Astrocyte (in vitro differentiated cells and primary cell): ENCODE results near the gene ZDHHC1. TPM values are rescaled to one million over a fixed set of nuclear protein-coding genes. Genes with fewer than 3 reads are reported as not detected.

Experiments used
- DNase-seq: peaks from one replicate; pipeline ENCODE4 v3.0.0-alpha.2; 2010; ENCODE audit warnings: low read depth
- FAIRE-seq: peaks from 2 replicates; lab custom pipeline; 2011; peaks lifted over from hg19 to GRCh38; lab: Jason Lieb, UNC
- H2AFZ ChIP-seq: 2 replicates; pipeline ENCODE4 v1.6.0; 2012; ENCODE audit warnings: low read depth, low read length, inconsistent platforms
- H3K27ac ChIP-seq: 2 replicates; pipeline ENCODE4 v1.5.1; 2011; ENCODE audit warnings: low read depth, low read length, inconsistent platforms
- H3K27me3 ChIP-seq: 2 replicates; pipeline ENCODE4 v1.6.0; 2011; ENCODE audit warnings: low read length, inconsistent platforms; ENCODE audit not compliant: insufficient read depth
- H3K36me3 ChIP-seq: 2 replicates; pipeline ENCODE4 v1.5.1; 2011; ENCODE audit warnings: low read length, inconsistent platforms; ENCODE audit not compliant: insufficient read depth
- H3K4me1 ChIP-seq: 2 replicates; pipeline ENCODE4 v1.5.1; 2011; ENCODE audit warnings: low read length, inconsistent platforms; ENCODE audit not compliant: insufficient read depth
- H3K4me2 ChIP-seq: 2 replicates; pipeline ENCODE4 v1.6.0; 2012; ENCODE audit warnings: low read length, inconsistent platforms
- H3K4me3 ChIP-seq: 2 replicates; pipeline ENCODE4 v1.5.1; 2011; ENCODE audit warnings: low read depth, mild to moderate bottlenecking, low read length, inconsistent platforms; ENCODE audit not compliant: insufficient read depth
- H3K79me2 ChIP-seq: 2 replicates; pipeline ENCODE4 v1.6.0; 2012; ENCODE audit warnings: mild to moderate bottlenecking, low read length, inconsistent platforms; ENCODE audit not compliant: insufficient read depth
- H3K9ac ChIP-seq: 2 replicates; pipeline ENCODE4 v1.6.0; 2012; ENCODE audit warnings: mild to moderate bottlenecking, low read length, inconsistent platforms
- H3K9me3 ChIP-seq: 2 replicates; pipeline ENCODE4 v1.5.1; 2012; ENCODE audit warnings: low read depth, mild to moderate bottlenecking, low read length, inconsistent platforms; ENCODE audit not compliant: insufficient read depth
- H4K20me1 ChIP-seq: 2 replicates; pipeline ENCODE4 v1.6.0; 2012; ENCODE audit warnings: low read length, inconsistent platforms; ENCODE audit not compliant: insufficient read depth
- H3K27ac Mint-ChIP-seq: one replicate; pipeline ENCODE4 v1.8.0; 2021; ENCODE audit warnings: mild to moderate bottlenecking, mixed read lengths; ENCODE audit not compliant: unreplicated experiment
- H3K27me3 Mint-ChIP-seq: one replicate; pipeline ENCODE4 v1.8.0; 2021; ENCODE audit warnings: low read depth, mixed read lengths; ENCODE audit not compliant: unreplicated experiment
- H3K36me3 Mint-ChIP-seq: one replicate; pipeline ENCODE4 v1.8.0; 2021; ENCODE audit warnings: low read depth, mixed read lengths; ENCODE audit not compliant: unreplicated experiment
- H3K4me1 Mint-ChIP-seq: one replicate; pipeline ENCODE4 v1.8.0; 2021; ENCODE audit warnings: low read depth, mixed read lengths; ENCODE audit not compliant: unreplicated experiment
- H3K4me3 Mint-ChIP-seq: one replicate; pipeline ENCODE4 v1.8.0; 2021; ENCODE audit warnings: mild to moderate bottlenecking, moderate library complexity, mixed read lengths; ENCODE audit not compliant: unreplicated experiment
- H3K9me3 Mint-ChIP-seq: one replicate; pipeline ENCODE4 v1.8.0; 2021; ENCODE audit warnings: mild to moderate bottlenecking, mixed read lengths; ENCODE audit not compliant: unreplicated experiment
- CTCF ChIP-seq: IDR thresholded peaks from 2 replicates; pipeline ENCODE4 v1.5.1; 2011; ENCODE audit warnings: low read depth, mild to moderate bottlenecking, inconsistent platforms, low read length, moderate library complexity; ENCODE audit not compliant: insufficient read depth
- EZH2 ChIP-seq: IDR thresholded peaks from 2 replicates; pipeline ENCODE4 v1.6.1; 2012; ENCODE audit warnings: mild to moderate bottlenecking, low read length, inconsistent platforms; ENCODE audit not compliant: insufficient read depth
- total RNA-seq: library from RNA; stranded (reverse); gene quantifications from 2 replicates; pipeline ENCODE4 v1.2.1, GENCODE V29; 2021

ZDHHC1 gene
- total RNA-seq, 1 donor from 2014 or later, result 3.7 TPM

- Histone ChIP-seq H4K20me1 (peaks cover 100% of the 10 kb centered on the region), H3K36me3 (peaks cover 2% of the 10 kb centered on the region)
- H3K4me3 Mint-ChIP-seq, result no peak overlapping the region
Measured at GRCh38 chr16:67457611-67458010, 41.3 kb upstream of the ZDHHC1 start.

GRCh38 chr16:67456391-67457081 is 40.3 kb upstream of the ZDHHC1 start:
- DNase-seq, result peak; percentile 37
- Histone ChIP-seq H3K9me3 (no peaks in the 10 kb centered on the region), H4K20me1 (peaks cover 100% of the 10 kb centered on the region), H3K36me3 (peaks cover 2% of the 10 kb centered on the region), H2AFZ (no peak overlapping the region), H3K4me3 (no peak overlapping the region), H3K79me2 (peaks cover 57% of the 10 kb centered on the region), H3K27me3 (no peaks in the 10 kb centered on the region), H3K9ac (no peak overlapping the region), H3K4me1 (peaks cover 4% of the 10 kb centered on the region), H3K27ac (no peak overlapping the region), H3K4me2 (no peak overlapping the region)
- Mint-ChIP-seq H3K27ac (peak overlapping the region; percentile 20), H3K4me3 (no peak overlapping the region), H3K4me1 (peaks cover 26% of the 10 kb centered on the region), H3K9me3 (no peaks in the 10 kb centered on the region), H3K27me3 (no peaks in the 10 kb centered on the region), H3K36me3 (peaks cover 8% of the 10 kb centered on the region)
- TF ChIP-seq EZH2, result no peak
- TF ChIP-seq CTCF, result peak; percentile 30
- no peak for FAIRE-seq

More at GRCh38 chr16:67457611-67458010, 41.3 kb upstream of the ZDHHC1 start:
- Histone ChIP-seq H3K4me3 (no peak overlapping the region), H3K9ac (no peak overlapping the region), H3K27me3 (no peaks in the 10 kb centered on the region), H3K4me1 (peaks cover 9% of the 10 kb centered on the region), H3K27ac (no peak overlapping the region), H3K9me3 (no peaks in the 10 kb centered on the region), H3K79me2 (peaks cover 68% of the 10 kb centered on the region), H2AFZ (no peak overlapping the region), H3K4me2 (no peak overlapping the region)
- Mint-ChIP-seq H3K27me3 (no peaks in the 10 kb centered on the region), H3K27ac (no peak overlapping the region), H3K4me1 (peaks cover 26% of the 10 kb centered on the region), H3K36me3 (peaks cover 8% of the 10 kb centered on the region), H3K9me3 (no peaks in the 10 kb centered on the region)
- TF ChIP-seq EZH2 (no peak), CTCF (no peak)
- no peak for FAIRE-seq
- DNase-seq, result no peak

- H3K27ac ChIP-seq, result no peak overlapping the region
- Mint-ChIP-seq H3K4me1 (peaks cover 26% of the 10 kb centered on the region), H3K36me3 (peaks cover 16% of the 10 kb centered on the region), H3K9me3 (no peaks in the 10 kb centered on the region), H3K27me3 (no peaks in the 10 kb centered on the region), H3K4me3 (no peak overlapping the region), H3K27ac (no peak overlapping the region)
- H3K4me1 ChIP-seq, result peaks cover 4% of the 10 kb centered on the region
- H3K27me3 ChIP-seq, result no peaks in the 10 kb centered on the region
- no peak for TF ChIP-seq EZH2
- H3K9me3 ChIP-seq, result no peaks in the 10 kb centered on the region
- H3K36me3 ChIP-seq, result peaks cover 2% of the 10 kb centered on the region
- no peak overlapping the region for H3K4me2 ChIP-seq
- DNase-seq (no peak), FAIRE-seq (no peak)
- no peak overlapping the region for H3K4me3 ChIP-seq
- H2AFZ ChIP-seq, result no peak overlapping the region
- H4K20me1 ChIP-seq, result peaks cover 100% of the 10 kb centered on the region
- peaks cover 41% of the 10 kb centered on the region for H3K79me2 ChIP-seq
- H3K9ac ChIP-seq, result no peak overlapping the region
Measured at GRCh38 chr16:67454852-67455251, 38.6 kb upstream of the ZDHHC1 start.
